Stimulated activated CD4-positive, alpha-beta T cell treated with anti-CD3 and anti-CD28 coated beads, Interleukin-4, amount 100 ng/mL, for 24 hours (primary cell): Measurements from ENCODE around the gene ENOX1.
"Not testable (repeated sequence)": the region's sequence is repeated elsewhere in the genome, so short reads cannot be mapped to it uniquely, and the experiment has no call there.

Source experiments
- DNase-seq: peaks from one replicate; pipeline ENCODE4 v3.0.0-alpha.2; 2020

Gene ENOX1

GRCh38 chr13:43473437-43473836 is 313.3 kb downstream of the ENOX1 start:
- DNase-seq, result no peak

- DNase-seq, result no peak
Measured at GRCh38 chr13:43472980-43473379, 313.8 kb downstream of the ENOX1 start.

- DNase-seq, result no peak
Measured at GRCh38 chr13:43472339-43472738, 314.4 kb downstream of the ENOX1 start.

- DNase-seq, result no peak
Measured at GRCh38 chr13:43470610-43471009, 316.2 kb downstream of the ENOX1 start.

- DNase-seq, result no peak
Measured at GRCh38 chr13:43469791-43470190, 317.0 kb downstream of the ENOX1 start.

GRCh38 chr13:43464578-43465264 is 322.1 kb downstream of the ENOX1 start:
- no peak for DNase-seq

GRCh38 chr13:43448605-43449336 is 338.0 kb downstream of the ENOX1 start:
- no peak for DNase-seq

GRCh38 chr13:43446126-43446525 is 340.6 kb downstream of the ENOX1 start:
- no peak for DNase-seq

- no peak for DNase-seq
Measured at GRCh38 chr13:43445668-43446067, 341.1 kb downstream of the ENOX1 start.

- no peak for DNase-seq
Measured at GRCh38 chr13:43444081-43444480, 342.7 kb downstream of the ENOX1 start.

- no peak for DNase-seq
Measured at GRCh38 chr13:43441899-43442499, 344.8 kb downstream of the ENOX1 start.

GRCh38 chr13:43441464-43441863 is 345.3 kb downstream of the ENOX1 start:
- no peak for DNase-seq

- no peak for DNase-seq
Measured at GRCh38 chr13:43434191-43434590, 352.6 kb downstream of the ENOX1 start.

- DNase-seq, result no peak
Measured at GRCh38 chr13:43433691-43434141, 353.1 kb downstream of the ENOX1 start.

GRCh38 chr13:43432958-43433357 is 353.8 kb downstream of the ENOX1 start:
- no peak for DNase-seq

- no peak for DNase-seq
Measured at GRCh38 chr13:43431841-43432240, 354.9 kb downstream of the ENOX1 start.

GRCh38 chr13:43431290-43431716 is 355.5 kb downstream of the ENOX1 start:
- DNase-seq, result no peak

GRCh38 chr13:43428545-43429296 is 358.1 kb downstream of the ENOX1 start:
- no peak for DNase-seq

- DNase-seq, result no peak
Measured at GRCh38 chr13:43426355-43426754, 360.4 kb downstream of the ENOX1 start.

- DNase-seq, result no peak
Measured at GRCh38 chr13:43425234-43425633, 361.5 kb downstream of the ENOX1 start.

GRCh38 chr13:43424412-43424811 is 362.4 kb downstream of the ENOX1 start:
- DNase-seq, result no peak

- no peak for DNase-seq
Measured at GRCh38 chr13:43422116-43422515, 364.7 kb downstream of the ENOX1 start.

- DNase-seq, result not testable (repeated sequence)
Measured at GRCh38 chr13:43416842-43417241, 369.9 kb downstream of the ENOX1 start.
